Tibial artery (tissue), 4 donors: ENCODE results near the gene TTC28.
"Not testable (repeated sequence)": the region's sequence is repeated elsewhere in the genome, so short reads cannot be mapped to it uniquely, and the experiment has no call there.

Source experiments
- DNase-seq, 2 donors: peaks; one replicate each; pipeline ENCODE4 v3.0.0-alpha.2; 2019
- H3K27ac ChIP-seq, 2 donors: fragments of 200-600 bp; sonication (generic) in 1 of 2; 1 replicate in 1 of 2; 2 replicates in 1 of 2; pipeline ENCODE4 v1.5.1; 2018 to 2019; ENCODE audit warnings: mild to moderate bottlenecking in 1 of 2
- H3K27me3 ChIP-seq, 2 donors: fragments of 200-600 bp; sonication (generic) in 1 of 2; one replicate each; pipeline versions ENCODE4 v1.5.1 to v1.6.0; 2016 to 2019
- H3K36me3 ChIP-seq, 3 donors: fragments of 200-600 bp; sonication (generic) in 2 of 3; one replicate each; pipeline ENCODE4 v1.5.1; 2016 to 2019; ENCODE audit warnings: mild to moderate bottlenecking in 2 of 3
- H3K4me1 ChIP-seq, 4 donors: fragments of 200-600 bp; sonication (generic) in 2 of 4; 1 replicate in 3 of 4; 2 replicates in 1 of 4; pipeline ENCODE4 v1.5.1; 2016 to 2019
- H3K4me3 ChIP-seq, 2 donors: fragments of 200-600 bp; sonication (generic) in 1 of 2; 1 replicate in 1 of 2; 2 replicates in 1 of 2; pipeline ENCODE4 v1.5.1; 2018 to 2019; ENCODE audit warnings: mild to moderate bottlenecking in 2 of 2
- H3K9me3 ChIP-seq, 3 donors: fragments of 200-600 bp; sonication (generic) in 1 of 3; one replicate each; pipeline ENCODE4 v1.5.1; 2016 to 2019
- CTCF ChIP-seq, 2 experiments: fragments of 200-600 bp in 1 of 2; fragments of 450-650 bp in 1 of 2; IDR thresholded peaks; one replicate each; pipeline ENCODE4 v1.5.1; 2017 to 2019; ENCODE audit warnings: antibody characterized with exemption in 2 of 2, mild to moderate bottlenecking in 1 of 2, moderate library complexity in 1 of 2
- intact Hi-C: fragments of 100-400 bp; cut with DNase I; formaldehyde crosslinking; loops from one replicate; pipeline ENCODE4 v1.15.0; 2023; ENCODE audit warnings: low total_unique reads

The TTC28 gene

GRCh38 chr22:28581016-28581415, 98.6 kb downstream of the TTC28 start:
- Histone ChIP-seq H3K27ac (no peak overlapping the region), H3K4me3 (no peak overlapping the region), H3K36me3 (no peaks in the 10 kb centered on the region), H3K27me3 (no peaks in the 10 kb centered on the region), H3K4me1 (no peaks in the 10 kb centered on the region), H3K9me3 (no peaks in the 10 kb centered on the region)
- no peak for TF ChIP-seq CTCF (IDR thresholded peaks at IDR 0.05)
- no peak for DNase-seq
- intact Hi-C loops = no loop called here

GRCh38 chr22:28576162-28576561, 103.5 kb downstream of the TTC28 start:
- intact Hi-C loops = no loop called here
- no peak overlapping the region for H3K27ac ChIP-seq
- no peaks in the 10 kb centered on the region for H3K27me3 ChIP-seq

GRCh38 chr22:28574159-28574788, 105.4 kb downstream of the TTC28 start:
- intact Hi-C loops = no loop called here
- Histone ChIP-seq H3K4me3 (no peak overlapping the region), H3K27ac (no peak overlapping the region), H3K9me3 (no peaks in the 10 kb centered on the region), H3K36me3 (no peaks in the 10 kb centered on the region), H3K27me3 (no peaks in the 10 kb centered on the region), H3K4me1 (peaks cover 0 to 10% (median 0%) of the 10 kb centered on the region in 4 donors)
- no peak for TF ChIP-seq CTCF (IDR thresholded peaks at IDR 0.05)
- no peak for DNase-seq

More at GRCh38 chr22:28576162-28576561, 103.5 kb downstream of the TTC28 start:
- no peak for TF ChIP-seq CTCF (IDR thresholded peaks at IDR 0.05)
- no peak for DNase-seq
- Histone ChIP-seq H3K4me3 (no peak overlapping the region), H3K4me1 (peaks cover 0 to 4% (median 0%) of the 10 kb centered on the region in 4 donors), H3K36me3 (no peaks in the 10 kb centered on the region), H3K9me3 (no peaks in the 10 kb centered on the region)

- intact Hi-C loops = no loop called here
- Histone ChIP-seq H3K27ac (no peak overlapping the region), H3K36me3 (no peaks in the 10 kb centered on the region), H3K4me3 (no peak overlapping the region), H3K9me3 (no peaks in the 10 kb centered on the region), H3K4me1 (peaks cover 0 to 10% (median 0%) of the 10 kb centered on the region in 4 donors), H3K27me3 (no peaks in the 10 kb centered on the region)
- no peak for TF ChIP-seq CTCF (IDR thresholded peaks at IDR 0.05)
- DNase-seq = no peak
These were observed 108.8 kb downstream of the TTC28 start for GRCh38 chr22:28570696-28571373.

GRCh38 chr22:28568974-28569373, 110.7 kb downstream of the TTC28 start:
- intact Hi-C loops, H3K4me3 ChIP-seq, DNase-seq, H3K36me3 ChIP-seq, H3K27me3 ChIP-seq, H3K4me1 ChIP-seq, H3K9me3 ChIP-seq, H3K27ac ChIP-seq: not testable (repeated sequence)

GRCh38 chr22:28568099-28568498, 111.5 kb downstream of the TTC28 start:
- H3K4me1 ChIP-seq = peaks cover 0 to 10% (median 0%) of the 10 kb centered on the region in 4 donors
- no peaks in the 10 kb centered on the region for H3K27me3 ChIP-seq
- intact Hi-C loops = no loop called here
- no peak for DNase-seq
- no peak overlapping the region for H3K27ac ChIP-seq
- no peak overlapping the region for H3K4me3 ChIP-seq
- H3K9me3 ChIP-seq = no peaks in the 10 kb centered on the region
- no peaks in the 10 kb centered on the region for H3K36me3 ChIP-seq
- TF ChIP-seq CTCF (IDR thresholded peaks at IDR 0.05) = no peak

- H3K27ac ChIP-seq, H3K27me3 ChIP-seq, H3K4me3 ChIP-seq, intact Hi-C loops, H3K4me1 ChIP-seq, H3K9me3 ChIP-seq, H3K36me3 ChIP-seq, DNase-seq: not testable (repeated sequence)
These were observed 112.6 kb downstream of the TTC28 start for GRCh38 chr22:28566920-28567499.
